OCI-LY1 (cell line): ENCODE results near the gene SLC2A9.

ENCODE experiments used
- EZH2 ChIP-seq: fragments of 200-600 bp; sonication (generic), shearing (Covaris generic); IDR thresholded peaks from 2 replicates; pipeline ENCODE4 v1.8.0; 2017; ENCODE audit warnings: borderline replicate concordance, mixed run types, mild to moderate bottlenecking, antibody characterized with exemption, low read length, moderate library complexity, mixed read lengths
- TF ChIP-seq, protein P1 (sequence below): fragments of 200-600 bp; sonication (generic), shearing (Covaris generic); IDR thresholded peaks from 2 replicates; pipeline ENCODE4 v1.5.1; 2017; ENCODE audit warnings: mild to moderate bottlenecking, antibody characterized with exemption, low read length, moderate library complexity, mixed read lengths

DNA sequence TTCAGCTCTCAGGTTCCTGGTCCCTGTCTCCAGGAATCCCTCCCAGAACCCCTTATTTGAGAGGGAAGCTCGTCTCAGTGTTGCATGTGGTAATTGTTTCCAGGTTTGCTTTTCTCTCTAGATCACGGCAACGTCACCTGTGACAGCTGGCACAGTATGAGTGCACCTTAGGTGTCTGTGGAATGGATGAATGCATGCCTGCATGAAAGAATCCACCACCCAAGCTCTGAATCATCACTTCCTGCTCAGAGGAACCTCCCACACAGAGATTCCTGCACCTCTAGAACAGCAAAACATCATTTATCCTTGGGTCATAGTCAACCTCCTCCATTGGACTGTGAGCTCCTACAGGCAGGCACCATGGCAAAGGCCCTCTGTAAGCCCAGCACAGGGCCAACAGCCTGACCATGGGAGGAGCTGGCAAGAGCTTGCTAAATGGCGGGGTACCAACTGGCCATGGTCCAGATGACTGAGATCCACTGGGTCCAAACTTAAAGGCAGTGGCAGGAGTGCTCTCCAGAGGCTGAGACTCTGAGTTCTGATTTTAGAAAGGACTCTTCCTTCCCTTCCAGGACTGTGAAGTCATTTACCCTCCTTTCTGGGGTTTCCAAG lies 116.2 kb downstream of the SLC2A9 start:
- TF ChIP-seq, protein P1, sequence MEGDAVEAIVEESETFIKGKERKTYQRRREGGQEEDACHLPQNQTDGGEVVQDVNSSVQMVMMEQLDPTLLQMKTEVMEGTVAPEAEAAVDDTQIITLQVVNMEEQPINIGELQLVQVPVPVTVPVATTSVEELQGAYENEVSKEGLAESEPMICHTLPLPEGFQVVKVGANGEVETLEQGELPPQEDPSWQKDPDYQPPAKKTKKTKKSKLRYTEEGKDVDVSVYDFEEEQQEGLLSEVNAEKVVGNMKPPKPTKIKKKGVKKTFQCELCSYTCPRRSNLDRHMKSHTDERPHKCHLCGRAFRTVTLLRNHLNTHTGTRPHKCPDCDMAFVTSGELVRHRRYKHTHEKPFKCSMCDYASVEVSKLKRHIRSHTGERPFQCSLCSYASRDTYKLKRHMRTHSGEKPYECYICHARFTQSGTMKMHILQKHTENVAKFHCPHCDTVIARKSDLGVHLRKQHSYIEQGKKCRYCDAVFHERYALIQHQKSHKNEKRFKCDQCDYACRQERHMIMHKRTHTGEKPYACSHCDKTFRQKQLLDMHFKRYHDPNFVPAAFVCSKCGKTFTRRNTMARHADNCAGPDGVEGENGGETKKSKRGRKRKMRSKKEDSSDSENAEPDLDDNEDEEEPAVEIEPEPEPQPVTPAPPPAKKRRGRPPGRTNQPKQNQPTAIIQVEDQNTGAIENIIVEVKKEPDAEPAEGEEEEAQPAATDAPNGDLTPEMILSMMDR, result no peak
- TF ChIP-seq EZH2, result no peak
